Measurements from ENCODE around the gene TOMT. TPM values are rescaled to one million over a fixed set of nuclear protein-coding genes. Genes with fewer than 3 reads are reported as not detected.

Gene TOMT
- total and polyA plus RNA-seq, 2 of the 13 experiments (the other 11 are each of a cell fraction or from before 2014, with no cell fraction given) = not detected

GRCh38 chr11:72091292-72091691, 14.4 kb upstream of the TOMT start (continued):
- TF ChIP-seq CAMTA2 (CRISPR knock-in tag; IDR thresholded peaks at IDR 0.05; ENCODE audit: borderline replicate concordance) (no peak), SAP130 (CRISPR knock-in tag; IDR thresholded peaks at IDR 0.05; ENCODE audit: low read depth) (0 out of 2 replicates have a peak, but pooled peaks have one; percentile 26), CREM (IDR thresholded peaks at IDR 0.05) (no peak), CREM (CRISPR knock-in tag; IDR thresholded peaks at IDR 0.05) (no peak), BORCS8-MEF2B (CRISPR knock-in tag; IDR thresholded peaks at IDR 0.05) (0 out of 2 replicates have a peak, but pooled peaks have one; percentile 34), SNAPC4 (CRISPR knock-in tag; IDR thresholded peaks at IDR 0.05) (no peak), ZNF407 (CRISPR knock-in tag; IDR thresholded peaks at IDR 0.05; ENCODE audit: not compliant biosample characterization) (no peak), ZBTB42 (CRISPR knock-in tag; IDR thresholded peaks at IDR 0.05) (no peak), SAFB2 (CRISPR knock-in tag; IDR thresholded peaks at IDR 0.05; ENCODE audit: borderline replicate concordance, low read depth) (no peak), ZBTB44 (CRISPR knock-in tag; IDR thresholded peaks at IDR 0.05) (no peak), ATF3 (CRISPR knock-in tag; IDR thresholded peaks at IDR 0.05) (no peak), GTF2F1 (IDR thresholded peaks at IDR 0.05; ENCODE audit: low read length) (no peak), ZSCAN25 (CRISPR knock-in tag; IDR thresholded peaks at IDR 0.05) (no peak), NCOA5 (CRISPR knock-in tag; IDR thresholded peaks at IDR 0.05) (no peak)

Data from HepG2 (cell line).